Stimulated activated naive CD8-positive, alpha-beta T cell treated with anti-CD3 and anti-CD28 coated beads, Interleukin-15, amount 100 ng/mL, for 72 hours (primary cell): ENCODE results near the gene CCL5.
A peak's percentile ranks its signal among the peaks of the same experiment; 100 is the strongest.

Experiments
- ATAC-seq: fragments of 150-1000 bp; cut with Tn5 transposase; 2 replicates; pipeline ENCODE4 v1.10.0; 2021; ENCODE audit warnings: mild to moderate bottlenecking, moderate library complexity
- DNase-seq, 2 donors: peaks; one replicate each; pipeline ENCODE4 v3.0.0; 2021 to 2022
- H3K27ac Mint-ChIP-seq, 2 donors: one replicate each; pipeline ENCODE4 v1.8.0; 2022; ENCODE audit warnings: mild to moderate bottlenecking in 2 of 2, mixed read lengths in 2 of 2, moderate library complexity in 2 of 2
- H3K27me3 Mint-ChIP-seq: one replicate; pipeline ENCODE4 v1.8.0; 2022; ENCODE audit warnings: mixed read lengths
- H3K4me1 Mint-ChIP-seq: one replicate; pipeline ENCODE4 v1.8.0; 2022; ENCODE audit warnings: mild to moderate bottlenecking, mixed read lengths
- H3K4me3 Mint-ChIP-seq, 2 donors: one replicate each; pipeline ENCODE4 v1.8.0; 2022; ENCODE audit warnings: mild to moderate bottlenecking in 2 of 2, mixed read lengths in 2 of 2, moderate library complexity in 1 of 2
- H3K9me3 Mint-ChIP-seq, 2 donors: one replicate each; pipeline ENCODE4 v1.8.0; 2022; ENCODE audit warnings: mixed read lengths in 2 of 2

The CCL5 gene

DNA sequence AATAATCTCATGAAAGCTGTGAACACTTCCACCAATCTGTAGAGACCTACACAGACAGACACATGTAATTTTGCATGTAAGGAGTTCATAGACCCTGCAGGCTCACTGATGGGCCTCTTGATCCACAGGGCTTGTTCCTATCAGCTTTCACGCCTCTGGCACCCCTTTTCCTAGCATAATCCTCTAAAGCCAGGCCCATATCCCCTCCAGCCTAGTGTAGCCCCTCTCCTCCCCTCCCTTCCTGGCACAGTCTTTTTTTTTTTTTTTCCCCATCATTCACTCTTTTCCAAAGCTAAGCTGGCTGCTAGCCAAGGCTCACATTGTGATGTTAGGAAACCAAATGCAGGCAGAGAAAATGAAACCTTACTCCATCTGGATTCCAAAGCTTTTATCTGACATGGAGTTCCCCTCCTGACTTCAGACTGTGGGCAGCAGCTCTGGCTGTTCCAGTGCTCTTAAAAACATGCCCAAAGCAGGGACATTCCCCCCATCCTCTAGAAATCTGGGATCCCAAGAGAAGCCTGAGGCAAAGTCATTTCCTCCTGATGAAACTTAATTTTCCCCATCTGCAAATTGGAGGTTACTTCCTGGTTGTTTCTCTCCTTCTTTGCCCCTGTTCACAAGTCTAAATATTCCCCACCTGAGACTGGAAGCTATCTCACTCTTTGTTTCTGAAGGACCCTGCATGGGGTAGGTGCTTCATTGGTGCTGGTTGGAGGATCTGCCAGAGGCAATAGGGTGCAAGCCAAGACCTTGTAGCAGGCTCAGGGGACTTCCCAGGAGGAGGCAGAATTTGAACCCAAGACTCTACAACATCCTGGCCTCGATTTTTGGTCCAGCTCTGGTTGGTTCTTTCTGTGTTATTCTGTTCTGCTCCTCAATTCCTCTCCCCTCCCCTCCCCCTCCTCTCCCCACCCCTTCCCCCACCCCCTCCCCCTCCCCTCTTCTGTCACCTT is 9.9 kb upstream of the CCL5 start:
- H3K4me1 Mint-ChIP-seq, result peaks cover 70% of the 10 kb centered on the region
- peak overlapping the region in 1 of 2 donors; percentile 73 for H3K27ac Mint-ChIP-seq
- H3K4me3 Mint-ChIP-seq, result peak overlapping the region; percentile 70 to 72
- DNase-seq (no peak), ATAC-seq (peak; percentile 17)
- peaks cover 4 to 7% of the 10 kb centered on the region in 2 donors for H3K9me3 Mint-ChIP-seq
- H3K27me3 Mint-ChIP-seq, result no peaks in the 10 kb centered on the region

DNA sequence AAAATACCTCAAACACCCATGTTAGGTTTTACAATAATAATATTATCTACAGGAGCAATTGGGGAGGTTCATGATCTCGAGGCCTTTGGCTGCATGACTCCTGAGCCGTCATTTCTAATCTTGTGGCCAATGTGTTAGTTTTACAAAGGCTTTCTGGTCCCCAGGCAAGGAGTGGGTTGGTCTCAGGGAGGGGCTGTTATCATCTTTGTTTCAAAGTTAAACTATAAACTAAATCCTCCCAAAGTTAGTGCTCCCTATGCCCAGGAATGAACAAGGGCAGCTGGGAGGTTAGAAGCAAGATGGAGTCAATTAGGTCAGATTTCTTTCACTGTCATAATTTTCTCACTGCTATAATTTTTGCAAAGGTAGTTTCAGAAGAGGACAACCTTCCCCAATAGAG is 9.1 kb upstream of the CCL5 start:
- Mint-ChIP-seq H3K9me3 (peaks cover 4 to 7% of the 10 kb centered on the region in 2 donors), H3K27me3 (no peaks in the 10 kb centered on the region), H3K27ac (no peak overlapping the region), H3K4me1 (peaks cover 65% of the 10 kb centered on the region), H3K4me3 (peak overlapping the region; percentile 58 to 69)
- peak; percentile 59 to 65 for DNase-seq
- ATAC-seq, result peak; percentile 81

DNA sequence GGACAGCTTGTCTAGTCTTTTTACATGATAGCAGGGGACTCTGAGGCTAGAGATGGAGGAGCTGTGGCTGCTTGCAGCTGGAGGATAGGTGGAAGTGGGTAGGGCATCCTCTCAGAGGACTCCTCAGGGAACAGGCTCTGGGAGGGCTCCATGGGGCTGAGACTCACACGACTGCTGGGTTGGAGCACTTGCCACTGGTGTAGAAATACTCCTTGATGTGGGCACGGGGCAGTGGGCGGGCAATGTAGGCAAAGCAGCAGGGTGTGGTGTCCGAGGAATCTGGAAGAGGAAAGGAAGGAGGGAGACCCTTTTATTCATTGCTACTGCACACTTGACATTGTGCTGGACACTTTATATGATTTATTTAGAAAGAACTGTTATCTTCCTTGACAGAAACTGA is 1.8 kb downstream of the CCL5 start:
- DNase-seq (no peak), ATAC-seq (no peak)
- Mint-ChIP-seq H3K9me3 (no peaks in the 10 kb centered on the region), H3K4me3 (peak overlapping the region; percentile 16 to 79), H3K4me1 (peaks cover 68% of the 10 kb centered on the region), H3K27me3 (no peaks in the 10 kb centered on the region), H3K27ac (peak overlapping the region in 1 of 2 donors; percentile 6)

DNA sequence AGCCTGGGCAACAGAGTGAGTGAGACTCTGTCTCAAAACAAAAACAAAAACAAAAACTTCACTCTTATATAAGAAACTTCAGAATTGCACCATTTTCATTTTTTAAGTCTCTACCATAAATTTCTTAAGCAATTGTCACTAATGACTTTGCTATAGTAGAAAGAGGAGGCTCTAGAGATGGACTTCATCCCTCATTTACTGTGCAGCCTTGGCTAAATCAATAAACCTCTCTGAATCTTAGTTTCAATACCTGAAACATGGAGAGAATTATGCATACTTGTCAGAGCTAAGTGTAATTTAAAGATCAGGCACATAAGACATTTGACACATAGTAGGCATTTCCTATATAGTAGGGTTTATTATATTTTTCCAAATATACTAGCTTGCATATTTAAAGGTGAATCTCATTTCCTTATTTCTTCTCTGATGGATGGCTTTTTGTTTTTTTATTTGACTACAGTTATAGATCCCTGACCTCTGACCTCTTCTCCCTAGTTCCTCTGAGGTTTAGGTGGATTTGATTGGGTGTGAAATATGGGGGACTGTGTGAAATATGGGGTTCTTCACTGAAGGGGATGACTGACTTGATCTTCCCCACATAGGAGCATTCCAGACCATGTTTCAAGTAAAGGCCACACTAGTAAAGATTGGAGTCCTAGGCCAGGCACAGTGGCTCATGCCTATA is 2.7 kb downstream of the CCL5 start:
- Mint-ChIP-seq H3K27ac (no peak overlapping the region), H3K9me3 (no peaks in the 10 kb centered on the region)

DNA sequence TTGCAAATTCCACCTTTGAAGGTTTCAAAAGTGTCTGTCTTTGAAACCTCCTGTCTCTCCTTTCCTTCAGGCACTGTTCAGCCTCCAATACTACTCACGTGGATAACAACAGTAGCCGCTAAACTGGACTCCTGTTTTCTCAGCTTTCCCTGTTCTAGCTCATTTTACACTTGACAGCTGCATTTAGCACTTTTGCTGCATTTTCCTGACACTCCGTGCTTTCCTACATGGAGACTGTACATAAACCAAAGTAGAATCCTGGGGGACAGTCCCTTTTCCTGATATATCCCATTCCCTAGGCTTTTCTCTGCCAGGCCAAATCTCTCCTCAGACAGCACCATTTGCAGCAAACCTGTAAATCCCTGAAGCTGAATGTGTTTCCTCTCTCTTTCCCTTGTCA is 3.6 kb downstream of the CCL5 start:
- peak overlapping the region in 1 of 2 donors; percentile 84 for H3K27ac Mint-ChIP-seq
- H3K27me3 Mint-ChIP-seq, result no peaks in the 10 kb centered on the region
- no peak for DNase-seq
- H3K4me3 Mint-ChIP-seq, result peak overlapping the region; percentile 10 to 39
- H3K9me3 Mint-ChIP-seq, result no peaks in the 10 kb centered on the region
- no peak for ATAC-seq
- H3K4me1 Mint-ChIP-seq, result peaks cover 83% of the 10 kb centered on the region

More for the DNA sequence above, 2.7 kb downstream of the CCL5 start:
- H3K4me3 Mint-ChIP-seq, result peak overlapping the region in 1 of 2 donors; percentile 5
- no peak for DNase-seq
- ATAC-seq, result no peak
- peaks cover 76% of the 10 kb centered on the region for H3K4me1 Mint-ChIP-seq
- no peaks in the 10 kb centered on the region for H3K27me3 Mint-ChIP-seq

DNA sequence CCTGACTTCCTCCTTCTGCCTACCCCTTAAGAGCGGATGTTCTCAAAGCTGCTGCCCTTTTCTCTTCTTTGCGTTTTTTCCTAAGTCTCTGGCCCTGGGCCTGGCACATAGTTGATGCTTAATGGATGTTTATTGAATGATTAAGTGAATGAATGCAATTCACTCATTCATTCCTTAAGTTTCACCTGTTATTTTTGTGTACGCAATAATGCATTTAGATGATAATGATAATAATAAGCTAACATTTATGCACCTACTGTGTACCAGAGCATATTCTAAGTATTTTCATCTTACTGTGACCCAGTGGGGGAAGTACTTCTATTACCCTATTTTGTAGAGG is 4.4 kb downstream of the CCL5 start:
- no peaks in the 10 kb centered on the region for H3K9me3 Mint-ChIP-seq
- peaks cover 86% of the 10 kb centered on the region for H3K4me1 Mint-ChIP-seq
- H3K27me3 Mint-ChIP-seq, result no peaks in the 10 kb centered on the region
- H3K27ac Mint-ChIP-seq, result peak overlapping the region; percentile 72 to 91
- no peak for ATAC-seq
- peak overlapping the region; percentile 43 to 76 for H3K4me3 Mint-ChIP-seq
- DNase-seq, result no peak

DNA sequence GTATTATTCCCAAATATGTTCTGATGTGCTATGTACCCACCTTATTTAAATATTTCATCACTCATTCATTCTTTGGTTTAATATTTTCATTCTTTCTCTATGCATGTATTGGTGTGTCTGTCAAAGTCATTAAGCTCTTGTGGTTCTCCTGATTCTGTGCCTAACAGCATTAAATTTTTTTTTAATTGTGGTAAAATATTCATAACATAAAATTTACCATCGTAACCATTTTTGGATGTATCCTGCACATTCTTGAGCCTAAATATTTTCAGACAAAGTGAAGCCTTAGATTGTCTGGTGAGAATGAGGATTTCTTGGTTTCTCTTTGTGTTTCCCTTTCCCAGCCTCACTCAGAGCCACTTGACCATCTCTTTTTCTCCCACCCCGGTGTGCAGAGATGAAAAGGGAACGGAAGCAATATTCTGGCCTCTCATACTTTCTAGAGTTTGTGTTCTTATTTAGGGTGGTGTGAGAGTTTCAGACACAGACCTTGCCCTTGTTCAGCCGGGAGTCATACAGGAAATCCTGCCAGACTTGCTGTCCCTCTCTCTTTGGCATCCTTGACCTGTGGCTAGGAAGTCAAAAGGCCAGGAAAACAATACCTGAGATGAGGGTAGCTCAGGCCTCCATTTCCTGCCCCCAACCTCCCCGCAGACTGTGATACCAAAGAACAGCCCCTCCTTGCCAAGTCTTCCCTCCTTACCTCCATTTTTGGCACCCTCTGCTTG is 4.9 kb downstream of the CCL5 start:
- DNase-seq (no peak), ATAC-seq (no peak)
- Mint-ChIP-seq H3K4me3 (peak overlapping the region; percentile 43 to 76), H3K27ac (peak overlapping the region; percentile 72 to 91), H3K9me3 (no peaks in the 10 kb centered on the region), H3K27me3 (no peaks in the 10 kb centered on the region), H3K4me1 (peaks cover 82% of the 10 kb centered on the region)

DNA sequence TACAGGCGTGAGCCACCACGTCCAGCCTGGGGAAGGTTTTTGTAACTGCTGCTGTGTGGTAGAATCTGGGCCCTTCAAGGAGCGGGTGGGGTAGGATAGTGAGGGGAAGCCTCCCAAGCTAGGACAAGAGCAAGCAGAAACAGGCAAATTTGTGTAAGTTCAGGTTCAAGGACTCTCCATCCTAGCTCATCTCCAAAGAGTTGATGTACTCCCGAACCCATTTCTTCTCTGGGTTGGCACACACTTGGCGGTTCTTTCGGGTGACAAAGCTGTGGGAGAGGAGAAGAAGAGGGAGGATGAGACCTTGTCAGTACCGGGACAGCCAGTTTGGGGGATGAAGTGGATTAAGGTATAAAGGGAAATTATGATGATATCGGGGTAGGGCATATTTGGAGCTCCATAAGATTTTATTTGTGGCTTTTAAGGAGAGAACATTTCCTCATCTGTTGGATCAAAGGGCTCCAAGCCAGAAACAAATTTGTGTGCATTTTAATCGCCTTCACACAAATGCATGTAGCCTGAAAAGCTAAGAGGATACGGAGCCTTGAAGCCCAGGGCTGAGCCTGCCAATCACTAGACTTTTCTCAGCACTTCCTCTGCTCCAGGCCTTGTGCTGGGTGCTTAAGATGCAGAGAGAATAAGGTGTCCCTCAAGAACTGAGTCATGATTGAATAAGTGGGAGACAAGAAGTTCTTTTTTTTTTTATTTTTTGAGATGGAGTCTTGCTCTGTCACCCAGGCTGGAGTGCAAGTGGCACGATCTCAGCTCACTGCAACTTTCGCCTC is 7.8 kb downstream of the CCL5 start:
- Mint-ChIP-seq H3K4me1 (peaks cover 54% of the 10 kb centered on the region), H3K9me3 (no peaks in the 10 kb centered on the region), H3K4me3 (no peak overlapping the region), H3K27me3 (no peaks in the 10 kb centered on the region), H3K27ac (peak overlapping the region in 1 of 2 donors; percentile 50)
- DNase-seq, result no peak
- no peak for ATAC-seq

DNA sequence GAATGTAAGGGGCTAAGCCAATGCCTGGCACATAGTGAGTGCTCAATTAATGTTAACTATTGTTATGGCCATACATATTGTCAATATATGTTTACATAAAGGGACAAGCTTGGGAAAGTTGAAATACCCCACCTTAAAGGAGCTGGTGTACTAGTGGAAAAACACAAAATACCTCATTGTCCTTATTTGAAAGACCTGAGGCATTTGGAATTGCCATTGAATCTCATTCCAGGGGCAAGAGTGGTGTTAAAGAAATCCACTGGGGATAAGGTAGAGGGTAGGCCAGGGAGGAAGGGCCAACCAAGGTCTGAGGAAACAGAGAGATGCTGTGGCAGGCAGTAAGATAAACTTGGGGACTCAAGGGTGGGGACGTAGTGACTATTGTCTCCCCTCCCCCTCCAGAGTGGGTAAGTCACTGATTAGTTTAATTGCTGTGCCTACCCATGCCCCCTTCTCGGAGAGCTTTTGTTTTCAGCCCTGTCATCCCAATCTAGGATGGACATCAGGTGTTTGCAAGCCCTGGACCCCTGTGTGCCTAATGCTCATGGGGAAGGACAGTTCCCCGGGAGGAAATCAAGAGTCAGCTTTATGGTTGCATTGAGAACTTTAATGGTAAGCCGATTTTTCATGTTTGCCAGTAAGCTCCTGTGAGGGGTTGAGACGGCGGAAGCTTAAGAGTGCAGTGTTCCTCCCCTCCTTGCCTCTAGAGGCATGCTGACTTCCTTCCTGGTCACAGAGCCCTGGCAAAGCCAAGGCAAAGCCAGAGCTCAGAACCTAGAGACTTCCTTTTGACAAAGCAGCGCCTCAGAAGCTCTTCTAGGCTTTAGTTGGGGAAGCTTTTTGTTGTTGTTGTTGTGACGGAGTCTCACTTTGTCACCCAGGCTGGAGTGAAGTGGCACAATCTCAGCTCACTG is 9.0 kb downstream of the CCL5 start:
- ATAC-seq (peak; percentile 94), DNase-seq (peak in 1 of 2 donors; percentile 21)
- H3K4me1 Mint-ChIP-seq, result peaks cover 50% of the 10 kb centered on the region
- H3K27me3 Mint-ChIP-seq, result no peaks in the 10 kb centered on the region
- no peak overlapping the region for H3K27ac Mint-ChIP-seq
- no peak overlapping the region for H3K4me3 Mint-ChIP-seq
- H3K9me3 Mint-ChIP-seq, result no peaks in the 10 kb centered on the region

DNA sequence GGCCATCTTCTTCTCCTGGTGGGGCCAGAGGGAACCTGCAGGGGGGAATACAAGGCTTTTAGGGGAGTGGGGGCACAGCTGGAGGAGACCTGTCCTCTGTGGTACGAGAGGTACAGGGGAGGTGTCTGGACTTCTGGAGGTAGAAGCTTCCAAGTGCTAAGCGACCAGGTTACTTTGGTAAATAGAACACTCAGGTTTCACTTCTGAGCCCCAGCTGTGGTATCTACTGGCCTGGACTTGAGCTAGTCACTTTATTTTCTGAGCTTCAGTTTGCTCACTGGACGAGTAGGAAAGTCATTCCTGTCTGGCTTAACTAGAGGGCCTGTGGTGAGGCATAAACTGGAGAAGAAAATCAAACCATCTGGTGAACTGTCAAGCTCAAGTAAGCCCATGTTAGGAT is 11.4 kb downstream of the CCL5 start, which contains the start of gene HEATR9:
HEATR9 (minus strand) TSS at position 155 of the 400 bp plus-strand sequence; CDS start at position 6, 149 bp downstream.
- no peaks in the 10 kb centered on the region for H3K27me3 Mint-ChIP-seq
- H3K4me1 Mint-ChIP-seq, result peaks cover 53% of the 10 kb centered on the region
- DNase-seq (no peak), ATAC-seq (no peak)
- H3K9me3 Mint-ChIP-seq, result no peaks in the 10 kb centered on the region
- peak within 1 kb of the TSS; percentile 8 to 42 for H3K27ac Mint-ChIP-seq
- no peak within 1 kb of the TSS for H3K4me3 Mint-ChIP-seq

DNA sequence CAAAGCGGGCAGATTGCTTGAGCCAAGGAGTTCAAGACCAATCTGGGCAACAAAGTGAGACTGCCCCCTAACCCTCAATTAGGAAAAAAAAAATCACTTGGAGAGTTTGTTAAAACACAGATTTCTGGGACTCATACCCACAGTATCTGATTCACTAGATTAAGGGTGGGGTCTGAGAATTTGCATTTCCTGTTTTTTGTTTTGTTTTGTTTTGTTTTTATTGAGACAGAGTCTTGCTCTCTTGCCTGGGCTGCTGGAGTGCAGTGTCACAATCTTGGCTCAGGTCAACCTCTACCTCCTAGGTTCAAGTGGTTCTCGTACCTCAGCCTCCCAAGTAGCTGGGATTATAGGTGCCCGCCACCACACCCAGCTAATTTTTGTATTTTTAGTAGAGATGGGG is 12.6 kb downstream of the CCL5 start:
- H3K27me3 Mint-ChIP-seq, result no peaks in the 10 kb centered on the region
- H3K9me3 Mint-ChIP-seq, result no peaks in the 10 kb centered on the region
- peak overlapping the region in 1 of 2 donors; percentile 8 for H3K27ac Mint-ChIP-seq
- H3K4me1 Mint-ChIP-seq, result peaks cover 42% of the 10 kb centered on the region
- no peak overlapping the region for H3K4me3 Mint-ChIP-seq
- DNase-seq (no peak), ATAC-seq (no peak)

DNA sequence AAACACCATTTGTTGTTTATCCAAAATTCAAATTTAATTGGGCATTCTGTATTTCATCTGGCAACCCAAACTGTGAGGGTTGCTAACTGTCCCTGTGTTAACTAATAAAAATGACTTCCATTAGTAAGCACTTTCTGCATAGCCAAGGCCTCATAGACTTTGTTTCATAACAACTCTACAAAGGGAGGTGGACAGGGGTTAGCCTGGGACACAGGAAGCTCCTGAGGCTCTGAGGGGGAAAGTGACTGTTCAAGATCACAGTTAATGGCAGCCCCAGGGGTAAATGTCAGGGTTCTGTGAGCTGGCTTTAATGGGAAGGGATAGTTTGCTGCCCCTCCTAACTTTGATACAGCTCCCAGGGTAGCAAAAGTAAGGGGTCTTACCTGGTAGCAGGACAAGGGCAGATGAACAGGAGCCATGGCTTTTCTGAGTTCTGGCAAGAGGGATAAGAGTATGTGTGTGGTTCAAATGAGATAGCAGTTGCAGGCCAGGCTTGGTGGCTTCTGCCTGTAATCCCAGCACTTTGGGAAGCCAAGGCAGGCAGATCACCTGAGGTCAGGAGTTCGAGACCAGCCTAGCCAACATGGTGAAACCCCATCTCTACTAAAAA is 13.7 kb downstream of the CCL5 start:
- H3K4me3 Mint-ChIP-seq, result no peak overlapping the region
- H3K9me3 Mint-ChIP-seq, result no peaks in the 10 kb centered on the region
- DNase-seq (no peak), ATAC-seq (no peak)
- no peak overlapping the region for H3K27ac Mint-ChIP-seq
- peaks cover 33% of the 10 kb centered on the region for H3K4me1 Mint-ChIP-seq
- no peaks in the 10 kb centered on the region for H3K27me3 Mint-ChIP-seq

DNA sequence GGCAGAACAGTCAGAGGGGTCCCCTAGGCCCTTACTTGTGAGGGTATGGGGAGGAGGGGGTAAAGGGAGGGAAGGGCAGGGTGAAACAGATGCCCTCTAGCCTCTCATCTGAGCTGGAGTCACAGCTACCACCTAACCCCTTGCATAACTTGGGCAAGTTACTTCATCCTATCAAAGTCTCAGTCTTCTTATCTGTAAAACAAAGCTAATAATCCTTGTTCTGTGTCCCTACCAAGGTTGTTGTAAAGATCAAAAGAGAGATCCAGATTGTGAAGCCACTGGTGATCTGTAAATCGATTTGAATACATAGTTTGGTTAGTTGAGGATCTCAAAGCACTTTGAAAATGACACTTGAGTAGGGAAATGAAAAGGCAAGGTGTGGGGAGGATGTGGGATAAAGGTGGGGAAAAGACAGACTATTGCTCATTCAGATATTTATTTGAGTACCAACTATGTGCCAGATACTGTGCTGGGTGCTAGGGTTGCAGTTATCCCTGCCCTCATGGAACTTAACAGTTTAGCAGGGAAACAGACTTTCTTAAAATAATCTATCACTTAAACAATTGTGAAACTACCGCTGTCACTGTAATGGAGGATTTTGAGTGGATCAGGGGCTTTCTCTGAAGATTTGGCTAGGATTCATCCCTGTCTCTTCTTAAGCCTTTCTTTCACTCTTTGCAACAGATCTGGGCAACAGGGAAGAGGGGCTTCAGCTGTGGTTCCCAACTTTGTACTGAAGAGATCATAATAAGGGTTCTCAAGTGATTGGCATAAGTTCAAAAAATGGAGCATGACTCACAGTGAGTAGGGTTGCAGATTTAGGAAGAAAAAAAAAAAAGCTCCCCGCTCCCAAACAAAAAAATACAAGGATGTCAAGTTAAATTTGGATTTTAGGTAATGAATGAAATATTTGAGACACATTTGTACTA is 14.5 kb downstream of the CCL5 start:
- H3K27ac Mint-ChIP-seq, result peak overlapping the region in 1 of 2 donors; percentile 34
- H3K4me1 Mint-ChIP-seq, result peaks cover 25% of the 10 kb centered on the region
- peak; percentile 69 for ATAC-seq
- no peaks in the 10 kb centered on the region for H3K27me3 Mint-ChIP-seq
- no peaks in the 10 kb centered on the region for H3K9me3 Mint-ChIP-seq
- no peak overlapping the region for H3K4me3 Mint-ChIP-seq
- no peak for DNase-seq
